ENCODE measurements around the gene XRCC4.

DNA sequence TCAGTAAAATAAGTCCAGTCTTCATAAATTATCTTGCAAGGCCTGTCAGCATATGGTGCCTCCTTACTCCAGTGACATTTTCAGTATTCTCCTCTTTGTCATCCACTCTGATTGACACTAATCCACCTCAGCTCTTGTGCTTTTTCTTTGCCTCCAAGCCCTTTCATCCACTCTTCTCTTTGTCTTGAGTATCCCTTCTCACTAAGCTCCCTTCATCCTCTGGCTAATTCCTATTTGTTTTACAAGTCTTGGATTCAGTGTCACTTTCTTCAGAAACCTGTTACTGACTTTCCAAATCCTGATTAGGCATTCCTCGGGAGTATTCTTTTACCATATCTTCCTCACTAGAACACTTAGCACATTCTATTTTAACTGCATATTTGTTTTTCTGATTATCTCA, 293.6 kb downstream of the XRCC4 start:
- TF ChIP-seq, protein P1, sequence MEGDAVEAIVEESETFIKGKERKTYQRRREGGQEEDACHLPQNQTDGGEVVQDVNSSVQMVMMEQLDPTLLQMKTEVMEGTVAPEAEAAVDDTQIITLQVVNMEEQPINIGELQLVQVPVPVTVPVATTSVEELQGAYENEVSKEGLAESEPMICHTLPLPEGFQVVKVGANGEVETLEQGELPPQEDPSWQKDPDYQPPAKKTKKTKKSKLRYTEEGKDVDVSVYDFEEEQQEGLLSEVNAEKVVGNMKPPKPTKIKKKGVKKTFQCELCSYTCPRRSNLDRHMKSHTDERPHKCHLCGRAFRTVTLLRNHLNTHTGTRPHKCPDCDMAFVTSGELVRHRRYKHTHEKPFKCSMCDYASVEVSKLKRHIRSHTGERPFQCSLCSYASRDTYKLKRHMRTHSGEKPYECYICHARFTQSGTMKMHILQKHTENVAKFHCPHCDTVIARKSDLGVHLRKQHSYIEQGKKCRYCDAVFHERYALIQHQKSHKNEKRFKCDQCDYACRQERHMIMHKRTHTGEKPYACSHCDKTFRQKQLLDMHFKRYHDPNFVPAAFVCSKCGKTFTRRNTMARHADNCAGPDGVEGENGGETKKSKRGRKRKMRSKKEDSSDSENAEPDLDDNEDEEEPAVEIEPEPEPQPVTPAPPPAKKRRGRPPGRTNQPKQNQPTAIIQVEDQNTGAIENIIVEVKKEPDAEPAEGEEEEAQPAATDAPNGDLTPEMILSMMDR (optimal IDR thresholded peaks at IDR 0.05 in 1 of 3, IDR thresholded peaks at IDR 0.05 in 1 of 3, conservative IDR thresholded peaks at IDR 0.05 in 1 of 3; ENCODE audit: extremely low read depth in 1 of 3, insufficient read depth in 2 of 3, low read length in 3 of 3) = no peak
- TF ChIP-seq EZH2 (IDR thresholded peaks at IDR 0.05; ENCODE audit: low read length) = no peak

Measured in keratinocyte (primary cell).